EL (cell line): Measurements from ENCODE around the gene BCR.

Source experiments
- DNase-seq: peaks from one replicate; pipeline ENCODE4 v3.0.0-alpha.2; 2016

The BCR gene

DNA sequence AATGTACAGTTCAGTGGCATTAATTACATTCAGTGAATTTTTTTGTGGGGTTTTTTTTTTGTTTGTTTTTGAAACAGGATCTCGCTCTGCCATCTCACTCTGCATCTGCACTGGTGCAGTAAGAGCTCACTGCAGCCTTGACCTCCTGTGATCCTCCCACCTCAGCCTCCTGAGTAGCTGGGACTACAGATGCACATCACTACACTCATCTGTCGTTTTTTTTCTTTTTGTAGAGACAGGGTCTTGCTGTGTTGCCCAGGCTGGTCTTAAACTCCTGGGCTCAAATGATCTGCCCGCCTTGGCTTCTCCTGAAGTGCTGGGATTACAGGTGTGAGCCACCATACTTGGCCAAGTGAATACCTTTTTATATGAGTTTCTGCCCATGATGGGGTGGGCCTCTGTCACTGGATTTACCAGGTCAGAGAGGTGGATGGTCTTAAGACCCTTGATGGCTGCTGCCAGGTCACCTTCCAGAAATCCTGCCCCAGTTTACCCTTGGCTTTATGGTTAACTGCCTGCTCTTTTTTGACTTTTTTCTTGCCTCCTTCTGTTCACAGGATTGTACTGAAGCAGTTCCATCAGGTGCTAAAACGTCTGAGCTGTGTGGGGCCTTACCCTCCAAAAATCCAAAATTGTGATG, 22.6 kb downstream of the BCR start:
- DNase-seq: no peak

DNA sequence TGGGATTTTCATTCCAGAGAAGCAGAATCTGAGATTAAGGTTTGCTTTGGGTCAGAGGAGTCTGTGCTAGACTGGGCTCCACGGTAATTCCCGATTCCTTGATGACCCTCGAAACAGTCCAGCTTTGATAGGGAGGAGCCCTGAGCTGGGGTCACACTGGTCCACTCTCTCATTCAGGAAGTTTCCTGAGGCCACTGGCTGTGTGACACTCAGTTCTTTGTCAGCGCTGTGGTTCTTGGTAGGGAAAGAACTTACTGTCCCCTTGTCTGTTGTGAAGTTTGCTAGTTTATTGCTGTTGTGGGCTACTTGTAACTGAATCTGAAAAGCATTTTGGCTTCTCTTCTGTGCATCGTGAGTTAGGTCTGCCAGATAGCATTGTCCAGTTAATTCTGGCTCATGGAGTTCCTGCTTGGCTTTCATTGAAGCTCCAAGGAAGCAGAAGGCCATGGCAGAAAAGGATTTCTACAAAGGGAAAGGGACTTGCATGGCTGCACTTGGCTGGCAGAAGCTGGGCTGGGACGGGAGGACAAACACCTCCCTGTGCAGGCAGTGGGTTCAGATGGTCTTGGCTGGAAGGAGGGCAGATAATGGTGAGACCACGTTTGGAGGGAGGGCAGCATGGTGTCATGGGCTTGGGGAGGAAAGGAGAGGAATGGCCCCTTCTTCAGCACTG, 23.3 kb downstream of the BCR start:
- DNase-seq: no peak

DNA sequence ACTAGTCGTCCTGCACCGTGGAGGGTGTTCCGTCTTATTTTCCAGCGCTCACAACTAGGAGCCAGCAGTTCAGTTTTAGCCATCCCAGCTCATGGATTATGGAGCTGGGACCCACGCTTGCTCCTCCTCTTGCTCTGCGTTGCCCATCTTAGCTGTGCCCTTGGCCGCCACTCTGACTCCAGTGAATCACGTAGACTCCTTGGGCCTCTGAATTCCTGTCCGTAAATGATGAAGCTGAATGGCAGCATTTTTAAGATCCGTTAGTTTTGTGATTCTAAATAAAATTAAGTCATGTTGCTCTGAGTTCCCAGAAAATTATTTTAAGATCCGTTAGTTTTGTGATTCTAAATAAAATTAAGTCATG, 23.8 kb downstream of the BCR start:
- DNase-seq: no peak

DNA sequence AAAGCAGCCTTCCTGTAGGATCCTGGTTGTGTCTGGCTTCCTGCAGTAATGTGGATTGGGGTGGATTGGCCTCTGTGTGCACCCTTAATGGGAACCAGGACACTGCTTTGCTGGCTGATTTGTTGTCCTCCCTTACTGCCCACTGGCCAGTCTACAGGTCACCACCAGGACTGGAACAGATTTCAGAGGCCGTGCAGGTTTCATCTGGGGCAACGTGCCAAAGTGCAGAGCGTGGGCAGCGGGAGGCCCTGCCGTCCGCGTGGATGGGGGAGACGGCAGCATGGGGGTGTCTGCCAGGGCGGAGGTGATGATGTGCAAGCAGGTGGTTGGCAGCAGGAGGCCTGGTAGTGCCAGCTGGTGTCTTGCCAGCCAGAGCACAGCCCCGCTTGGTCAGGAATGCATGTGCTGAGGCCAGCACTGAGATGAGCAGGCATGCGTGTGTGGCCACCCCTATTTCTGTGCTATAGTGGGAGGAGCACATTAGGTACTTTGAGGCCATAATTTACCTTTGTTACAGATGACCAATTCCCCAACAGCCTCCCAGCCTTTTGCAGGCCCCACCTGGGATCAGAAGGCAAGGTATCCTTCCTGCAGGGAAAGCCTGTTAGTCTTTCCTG, 24.3 kb downstream of the BCR start:
- no peak for DNase-seq

DNA sequence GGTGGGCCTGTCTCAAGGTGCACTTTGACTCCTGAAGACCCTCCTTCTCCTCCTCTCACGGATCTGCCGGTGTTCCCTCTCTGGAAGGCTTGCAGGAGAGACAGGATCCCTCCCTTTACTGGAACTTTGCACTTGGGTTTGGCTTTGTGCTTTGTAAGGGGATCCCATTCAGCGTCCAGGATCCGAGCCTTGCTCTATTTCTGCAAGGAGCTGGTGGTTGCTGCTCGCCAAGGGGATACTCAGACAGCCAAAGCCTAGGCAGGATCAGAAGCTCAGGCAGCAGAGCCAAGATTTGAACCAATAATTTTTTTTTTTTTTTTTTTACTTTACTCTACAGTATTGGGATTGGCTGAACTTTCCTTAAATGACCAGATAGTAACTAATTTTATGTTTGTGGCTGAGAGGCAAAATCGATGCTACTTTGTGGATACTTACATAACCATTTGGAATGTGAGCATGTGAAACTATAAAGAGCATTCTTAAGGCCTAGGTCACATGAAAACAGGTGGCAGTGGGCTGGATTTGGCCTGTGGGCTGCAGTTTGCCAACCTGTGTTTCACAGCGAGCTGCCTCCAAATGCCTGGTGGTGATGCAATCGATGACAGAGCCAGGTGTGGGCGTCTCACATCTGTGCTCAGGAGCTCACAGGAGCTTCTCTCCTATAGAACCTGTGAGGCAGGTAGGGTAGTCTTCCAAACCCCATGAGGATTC, 25.2 kb downstream of the BCR start:
- DNase-seq: no peak

GRCh38 chr22:23206915-23207314, 26.6 kb downstream of the BCR start:
- no peak for DNase-seq

DNA sequence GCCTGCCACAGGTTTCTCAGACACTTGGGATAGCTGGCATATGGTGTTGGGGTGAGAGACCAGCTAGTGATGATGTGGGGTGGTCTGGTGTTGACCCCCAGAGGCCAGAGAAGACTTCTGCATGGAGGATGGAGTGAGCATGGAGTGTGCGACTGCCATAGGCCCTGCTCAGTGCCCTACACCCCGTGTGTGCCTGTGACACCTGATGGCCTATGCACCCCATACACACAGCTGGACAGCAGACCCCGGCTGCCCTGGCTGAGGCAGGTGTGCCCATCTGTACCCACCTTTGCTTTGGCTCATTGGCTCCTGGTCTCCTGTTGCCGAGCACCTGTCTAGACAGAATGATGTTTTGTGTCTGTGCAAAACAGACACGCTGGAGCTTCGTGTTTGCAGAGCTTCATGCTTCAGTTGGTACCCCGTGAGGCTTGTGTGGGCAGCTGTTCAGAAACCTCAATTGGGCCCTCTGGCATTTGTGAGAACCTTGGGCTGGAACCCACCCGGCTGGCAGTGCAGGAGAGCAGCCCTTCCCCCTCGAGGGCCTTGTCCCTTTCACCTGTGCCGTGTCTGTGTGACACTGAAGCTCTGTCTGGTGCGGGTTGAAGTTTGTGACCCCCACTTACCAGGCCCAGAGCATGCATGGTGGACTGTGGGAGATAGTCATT, 27.6 kb downstream of the BCR start:
- no peak for DNase-seq

- DNase-seq: no peak
Measured at GRCh38 chr22:23210428-23211170, 30.3 kb downstream of the BCR start.

DNA sequence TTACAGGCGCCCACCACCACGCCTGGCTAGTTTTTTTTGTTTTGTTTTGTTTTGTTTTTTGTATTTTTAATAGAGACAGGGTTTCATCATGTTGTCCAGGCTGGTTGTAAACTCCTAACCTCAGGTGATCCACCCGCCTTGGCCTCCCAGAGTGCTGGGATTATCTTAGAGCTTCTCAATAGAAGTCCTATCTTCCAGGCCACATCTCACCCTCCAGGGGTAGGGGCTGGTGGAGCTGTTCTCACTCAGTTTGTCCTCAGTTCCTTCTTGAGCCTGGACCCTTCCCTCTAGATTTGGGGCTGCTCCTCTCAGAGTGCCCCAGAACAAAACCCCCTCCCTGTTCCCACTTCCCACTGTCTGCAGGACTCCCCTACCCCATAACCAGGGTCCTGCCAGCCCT, 31.3 kb downstream of the BCR start:
- no peak for DNase-seq

GRCh38 chr22:23212061-23213021, 32.0 kb downstream of the BCR start:
- DNase-seq: no peak

- DNase-seq: no peak
Measured at GRCh38 chr22:23213022-23213555, 32.8 kb downstream of the BCR start.

DNA sequence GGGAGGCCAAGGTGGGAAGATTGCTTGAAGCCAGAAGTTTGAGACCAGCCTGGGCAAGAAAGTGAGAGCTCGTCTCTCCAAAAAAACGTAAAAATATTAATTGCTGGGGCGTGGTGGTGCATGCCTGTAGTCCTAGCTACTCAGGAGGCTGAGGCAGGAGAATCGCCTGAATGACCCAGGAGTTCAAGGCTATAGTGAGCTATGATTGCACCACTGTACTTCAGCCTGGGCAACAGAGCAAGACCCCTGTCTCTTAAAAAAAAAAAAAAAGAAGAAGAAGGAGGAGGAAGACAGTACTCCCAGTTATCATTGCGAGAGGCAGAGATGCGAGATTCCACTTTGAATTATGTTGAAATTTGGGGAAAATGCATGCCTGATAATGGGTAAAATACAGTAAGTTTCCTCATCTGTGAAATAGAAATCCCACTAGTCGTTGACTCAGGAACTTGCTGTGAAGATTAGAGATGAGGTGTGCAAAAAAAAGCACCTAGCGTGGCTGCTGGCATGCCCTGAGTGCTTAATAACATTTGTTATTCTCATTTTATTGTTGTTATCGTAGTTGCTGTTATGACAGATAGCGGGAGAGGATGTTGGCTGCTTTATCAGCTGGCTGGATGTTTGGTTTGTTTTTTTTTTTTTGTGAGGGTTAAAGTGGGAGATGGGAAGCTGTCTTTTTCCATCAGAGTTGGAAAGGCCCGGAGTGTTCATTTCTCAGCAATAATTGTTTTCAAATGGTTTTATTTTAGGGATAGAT, 33.4 kb downstream of the BCR start:
- no peak for DNase-seq

- no peak for DNase-seq
Measured at GRCh38 chr22:23214398-23214797, 34.1 kb downstream of the BCR start.

DNA sequence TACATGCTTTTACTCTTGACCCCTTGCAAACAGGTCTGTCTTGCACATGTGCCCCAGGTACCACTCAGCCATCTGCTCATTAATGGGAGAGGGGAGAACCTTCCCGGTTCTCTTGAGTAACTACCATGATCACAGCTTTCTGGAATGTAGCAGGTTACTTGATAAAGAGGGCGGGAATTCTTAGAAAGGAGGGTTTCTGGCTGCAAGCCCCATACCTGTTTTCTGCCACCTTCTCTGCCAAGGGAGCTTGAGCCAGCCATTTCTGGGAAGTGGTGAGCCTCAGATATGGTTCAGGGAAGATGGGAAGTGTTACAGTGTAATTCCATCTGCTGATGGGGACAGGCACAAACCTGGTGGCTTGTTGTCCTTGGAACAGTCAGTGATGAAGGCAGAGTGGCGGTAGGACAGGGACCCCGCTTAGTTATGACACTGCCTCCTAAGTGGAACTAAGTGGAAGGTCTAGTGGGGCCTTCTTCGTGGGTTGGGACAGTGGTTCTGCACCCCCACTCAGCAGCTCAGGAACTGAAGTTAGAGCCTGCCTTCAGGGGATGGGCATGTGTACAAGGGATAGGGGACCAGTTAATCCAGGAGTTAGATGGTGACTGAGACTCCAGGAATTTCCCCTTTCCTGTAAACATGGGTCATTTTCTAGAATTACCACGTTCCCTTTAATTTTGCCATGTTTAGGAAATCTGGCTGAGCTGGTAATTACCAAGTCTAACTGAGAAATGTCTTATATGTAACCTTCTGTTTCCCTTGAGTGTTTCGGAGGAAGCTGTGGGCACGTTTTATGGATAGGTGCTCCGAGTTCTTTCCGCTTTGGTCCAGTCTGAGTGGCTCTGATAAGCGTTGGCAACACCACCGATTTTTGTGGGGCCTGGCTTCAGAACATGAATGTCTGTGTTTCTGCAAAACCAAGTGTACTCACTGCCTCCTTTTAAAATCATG, 35.3 kb downstream of the BCR start:
- peak; percentile 71 for DNase-seq

- no peak for DNase-seq
Measured at GRCh38 chr22:23216461-23217170, 36.3 kb downstream of the BCR start.

DNA sequence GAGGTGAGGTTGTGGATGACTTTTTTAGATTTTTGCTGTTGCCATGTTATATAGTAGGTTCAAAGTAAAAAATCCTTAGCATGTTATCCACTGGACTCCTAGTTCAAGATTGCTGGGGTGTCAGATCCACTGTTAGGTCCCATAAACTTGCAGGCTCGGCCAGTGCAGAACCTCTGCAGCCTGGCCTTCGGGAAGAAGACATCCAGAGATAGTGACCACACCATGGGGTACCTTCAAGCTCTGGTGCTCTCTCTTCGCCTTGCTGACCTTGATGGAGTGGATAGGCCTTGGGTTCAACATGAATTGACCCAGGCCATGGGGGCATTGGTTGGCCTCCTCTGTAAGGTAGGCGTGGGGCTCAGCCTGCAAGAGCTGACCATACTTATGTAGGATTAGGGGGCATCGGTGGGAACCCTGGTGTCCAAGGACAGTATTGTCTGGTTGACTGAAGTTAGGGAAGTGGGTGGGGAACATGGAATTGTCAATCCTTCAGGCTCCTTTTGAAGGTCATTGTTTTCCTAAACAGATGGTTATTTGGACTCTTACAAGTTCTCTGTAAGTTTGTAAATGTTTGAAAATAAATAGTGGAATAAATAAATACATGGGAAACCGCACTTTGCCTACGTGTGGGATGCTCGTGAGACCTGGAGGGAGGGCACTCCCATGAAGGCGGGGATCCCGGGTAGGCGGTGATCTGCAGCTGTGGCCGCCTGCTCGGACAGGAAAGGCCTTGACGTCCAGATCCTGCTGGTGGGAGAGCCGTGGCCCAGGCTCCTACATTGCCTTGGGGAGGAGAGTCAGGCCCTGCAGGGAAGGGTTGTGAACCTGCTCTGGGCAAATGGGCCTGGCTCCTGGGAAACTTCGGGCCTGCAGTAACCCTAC, 37.1 kb downstream of the BCR start:
- DNase-seq: no peak
